ENCODE results near the gene DCPS.
"Not testable (repeated sequence)": the region's sequence is repeated elsewhere in the genome, so short reads cannot be mapped to it uniquely, and the experiment has no call there.

The DCPS gene

DNA sequence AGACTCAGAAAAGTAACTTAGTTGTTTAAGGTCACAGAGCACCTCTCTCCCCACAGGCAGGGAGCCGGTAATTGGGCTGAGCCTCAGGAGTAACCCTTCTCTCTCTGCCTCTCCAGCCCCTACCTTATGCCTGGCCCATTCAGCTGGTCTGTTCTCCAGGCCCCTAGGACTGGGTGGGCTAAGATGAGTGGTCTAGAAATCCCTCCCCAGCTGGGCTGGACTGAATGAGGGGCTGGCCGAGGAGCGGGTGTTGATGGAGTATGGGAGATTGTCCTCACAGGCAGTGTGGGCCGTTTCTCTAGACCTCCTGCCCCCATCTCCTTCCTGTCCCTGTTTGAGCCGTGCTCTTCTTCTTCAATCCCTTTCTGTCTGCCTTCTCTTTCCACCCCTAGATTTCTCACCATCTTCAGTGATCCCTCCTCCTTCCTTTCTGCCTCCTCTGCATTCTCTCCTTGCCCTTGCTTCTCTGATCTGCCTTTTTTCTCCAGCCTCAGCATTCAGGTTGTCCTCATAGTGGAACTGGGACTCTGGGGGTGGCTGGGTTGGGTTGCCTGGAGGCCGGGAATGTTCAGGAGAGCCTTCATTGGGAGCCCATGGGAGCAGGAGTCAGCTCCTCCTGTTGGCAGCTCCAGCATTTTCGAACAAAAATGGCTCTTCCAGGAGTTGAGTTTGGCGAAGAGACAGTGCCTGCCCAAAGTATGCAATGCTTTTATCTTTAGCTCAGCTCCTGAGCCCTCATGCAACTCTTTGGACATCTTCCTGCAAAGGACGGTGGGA is 59.2 kb downstream of the DCPS start:
- no peak for DNase-seq

DNA sequence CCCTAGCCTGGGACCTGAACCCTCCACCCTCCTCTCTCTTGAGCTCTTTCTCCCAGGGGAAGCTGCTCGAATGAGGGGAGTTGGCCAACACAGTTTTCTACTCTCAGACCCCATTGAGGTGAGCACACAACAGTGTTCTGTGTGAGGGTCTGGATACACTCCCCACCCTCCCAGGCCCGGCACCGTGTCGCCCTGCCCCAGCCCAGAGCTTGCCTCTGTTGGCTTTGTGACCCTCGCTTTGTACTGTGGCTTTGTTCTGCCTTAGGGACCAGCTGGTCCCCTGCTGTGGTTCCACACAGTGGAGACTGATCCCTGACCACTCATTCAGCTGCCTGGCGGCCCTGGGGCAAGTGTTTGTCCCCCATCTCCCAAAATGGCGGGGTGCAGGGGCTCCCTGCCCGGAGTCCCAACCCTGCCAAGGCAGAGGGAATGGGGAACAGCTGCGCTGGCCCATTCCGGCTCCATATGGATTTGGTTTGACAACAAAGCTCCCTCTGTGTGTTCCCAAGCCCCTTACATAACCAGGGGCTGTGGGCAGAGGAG is 59.9 kb downstream of the DCPS start:
- DNase-seq, result no peak

DNA sequence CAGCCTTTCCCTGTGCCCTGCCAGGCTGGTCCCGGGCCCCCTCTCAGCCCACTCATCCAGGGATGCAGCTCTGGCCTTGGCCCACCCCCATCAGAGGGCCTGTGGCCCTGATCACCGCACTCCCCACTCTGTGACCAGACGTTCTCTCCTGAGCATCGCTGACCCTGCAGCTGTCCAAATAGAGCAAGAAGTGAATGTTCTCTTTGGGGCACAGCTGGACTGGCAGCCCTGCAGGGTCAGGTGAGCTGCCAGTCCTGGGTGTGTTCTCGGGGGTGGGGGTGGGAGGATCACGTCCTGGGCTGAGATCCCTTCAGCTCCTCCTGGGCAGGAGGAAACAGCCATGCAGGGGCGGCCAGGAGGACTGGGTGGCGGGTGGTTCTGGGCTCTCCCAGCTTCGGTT is 60.9 kb downstream of the DCPS start:
- DNase-seq, result not testable (repeated sequence)

DNA sequence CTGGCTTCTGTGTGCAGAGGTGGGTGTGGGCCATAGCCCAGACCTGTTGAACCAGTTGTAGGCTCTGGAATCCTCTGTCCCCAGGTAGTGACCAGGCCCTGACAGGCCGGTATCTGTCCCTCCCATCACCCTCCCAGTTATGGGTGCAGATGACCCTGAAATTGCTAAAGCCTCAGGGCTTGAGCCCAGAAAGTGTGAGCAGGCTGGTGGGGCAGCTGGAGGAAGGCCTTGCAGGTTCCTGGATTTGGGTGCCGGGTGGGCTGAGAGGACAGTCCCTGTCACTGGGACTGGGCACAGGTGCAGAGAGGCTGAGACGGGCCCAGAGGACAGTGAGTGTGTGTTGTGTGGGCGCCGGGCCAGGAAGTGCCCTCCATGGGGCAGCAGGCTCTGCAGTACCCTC is 61.6 kb downstream of the DCPS start:
- not testable (repeated sequence) for DNase-seq

DNA sequence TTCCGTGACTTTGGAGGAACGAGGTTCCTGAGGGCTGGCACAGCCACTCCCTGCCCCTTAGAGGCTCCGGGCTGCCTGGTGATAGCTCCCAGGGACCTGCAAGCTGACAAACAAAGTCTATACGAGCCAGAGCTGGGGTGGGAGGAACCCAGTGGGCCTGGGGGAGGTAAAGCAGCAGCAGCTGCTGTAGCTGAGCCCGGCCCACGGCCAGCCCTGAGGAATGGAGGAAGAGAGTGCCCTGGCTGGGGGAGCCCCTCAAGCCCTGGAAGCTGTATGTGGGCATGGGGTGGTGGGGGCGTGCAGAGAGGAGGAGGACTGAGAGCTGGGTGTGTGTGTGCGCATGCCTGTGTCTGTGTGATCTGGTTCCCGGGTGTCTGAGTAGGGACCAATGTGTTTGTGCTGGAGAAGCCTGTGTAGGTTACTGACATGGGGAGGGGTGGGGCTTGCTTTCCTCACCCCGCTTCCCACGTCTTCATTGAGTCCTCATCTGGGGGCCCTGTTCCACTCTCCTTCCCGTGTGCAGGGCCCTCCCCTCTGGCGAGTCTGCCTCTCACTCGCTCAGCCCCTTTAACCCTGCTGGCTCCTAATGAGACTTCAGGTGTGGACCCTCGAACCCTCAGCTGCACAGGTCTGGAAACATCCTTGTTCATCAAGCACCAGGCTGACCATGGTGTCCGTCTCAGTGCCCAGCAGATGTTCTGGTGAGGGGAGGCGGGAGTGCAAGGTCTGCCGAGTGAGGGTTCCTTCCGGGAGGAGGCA is 62.4 kb downstream of the DCPS start:
- DNase-seq, result no peak

DNA sequence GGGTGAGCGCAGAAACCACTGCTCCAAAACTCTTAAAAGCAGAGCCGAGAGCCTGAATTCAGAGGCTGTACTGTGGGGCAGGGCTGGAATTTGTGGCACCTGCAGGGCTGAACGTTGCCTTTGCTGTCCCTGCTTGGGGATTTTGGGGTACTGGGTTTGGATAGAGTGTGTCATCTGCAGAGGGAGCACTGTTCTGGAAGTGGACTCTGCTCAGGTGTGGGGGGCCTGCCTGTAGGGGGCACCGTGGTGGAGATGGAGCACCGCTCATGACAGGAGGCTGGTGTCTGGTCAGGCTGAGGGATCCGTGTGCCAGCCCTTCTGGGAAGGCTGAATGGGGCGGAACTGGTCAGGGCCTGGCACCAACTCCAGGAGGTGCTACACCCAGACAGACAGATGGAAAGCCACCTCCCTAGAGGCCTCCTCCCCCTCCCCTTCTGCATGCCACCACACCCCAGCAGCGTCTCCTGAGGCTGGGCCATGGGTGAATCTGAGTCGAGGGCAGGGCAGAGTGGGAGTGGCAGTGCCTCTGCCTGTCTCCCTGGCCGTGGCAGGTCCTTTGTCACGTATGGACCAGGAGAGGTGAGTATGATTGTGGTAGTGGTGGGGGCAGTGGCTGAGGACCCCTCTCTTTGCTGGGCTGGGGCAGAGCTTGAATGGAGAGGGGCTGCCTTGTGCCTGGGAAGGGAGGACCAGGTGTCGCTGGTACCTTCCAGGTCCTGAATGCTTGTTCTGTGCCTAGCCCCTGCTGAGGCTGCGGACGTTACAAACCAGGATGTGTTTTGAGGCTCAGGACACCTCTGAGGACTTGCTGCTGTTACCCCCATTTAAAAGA is 63.2 kb downstream of the DCPS start:
- not testable (repeated sequence) for DNase-seq

DNA sequence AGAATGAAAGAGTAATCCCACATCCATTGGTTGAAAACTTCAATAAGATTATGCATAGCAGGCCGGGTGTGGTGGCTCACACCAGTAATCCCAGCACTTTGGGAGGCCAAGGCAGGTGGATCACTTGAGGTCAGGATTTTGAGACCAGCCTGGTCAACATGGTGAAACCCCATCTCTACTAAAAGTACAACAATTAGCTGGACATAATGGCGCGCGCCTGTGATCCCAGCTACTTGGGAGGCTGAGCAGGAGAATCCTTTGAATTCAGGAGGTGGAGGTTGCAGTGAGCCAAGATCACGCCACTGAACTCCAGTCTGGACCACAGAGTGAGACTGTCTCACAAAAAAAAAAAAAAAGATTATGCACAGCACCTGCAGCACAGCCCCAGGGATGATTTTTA is 63.9 kb downstream of the DCPS start:
- DNase-seq, result not testable (repeated sequence)

DNA sequence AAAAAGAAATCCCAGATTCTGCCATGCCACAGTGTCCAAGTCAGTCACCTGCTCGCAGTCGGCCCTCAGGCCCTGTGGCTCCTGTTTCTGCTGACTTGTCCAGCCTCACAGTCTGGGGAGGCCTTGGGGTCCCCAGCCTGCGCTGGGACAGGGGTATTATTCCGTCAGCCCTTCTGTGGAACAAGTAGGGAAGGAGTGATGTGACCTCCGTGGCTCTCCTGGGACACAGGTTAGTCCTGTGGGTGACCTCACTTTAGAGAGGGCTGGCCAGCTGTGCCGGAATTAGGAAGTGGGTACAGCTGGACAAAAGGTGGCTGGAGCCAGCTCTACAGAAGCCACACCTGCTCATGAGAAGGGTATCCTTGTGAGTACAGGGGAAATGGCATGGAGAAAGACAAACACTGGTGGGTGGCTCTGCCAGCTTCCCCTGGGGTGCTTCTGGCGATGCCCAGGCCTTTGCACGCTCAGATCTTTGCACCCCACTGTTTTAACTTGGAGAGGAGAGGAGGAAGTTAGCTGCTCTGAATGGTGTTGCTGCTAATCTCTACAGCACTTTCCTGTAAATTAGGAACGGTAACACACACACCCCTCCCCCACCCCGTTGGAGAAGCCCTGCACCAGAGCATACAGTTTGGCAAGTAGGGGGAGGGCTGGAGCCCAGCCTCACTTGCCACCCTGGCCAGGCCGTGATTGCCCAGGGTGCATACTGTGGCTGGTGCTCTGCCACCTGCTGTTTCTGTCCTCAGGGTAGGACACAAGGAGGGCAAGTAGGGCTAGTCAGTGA is 64.7 kb downstream of the DCPS start:
- DNase-seq, result not testable (repeated sequence)

DNA sequence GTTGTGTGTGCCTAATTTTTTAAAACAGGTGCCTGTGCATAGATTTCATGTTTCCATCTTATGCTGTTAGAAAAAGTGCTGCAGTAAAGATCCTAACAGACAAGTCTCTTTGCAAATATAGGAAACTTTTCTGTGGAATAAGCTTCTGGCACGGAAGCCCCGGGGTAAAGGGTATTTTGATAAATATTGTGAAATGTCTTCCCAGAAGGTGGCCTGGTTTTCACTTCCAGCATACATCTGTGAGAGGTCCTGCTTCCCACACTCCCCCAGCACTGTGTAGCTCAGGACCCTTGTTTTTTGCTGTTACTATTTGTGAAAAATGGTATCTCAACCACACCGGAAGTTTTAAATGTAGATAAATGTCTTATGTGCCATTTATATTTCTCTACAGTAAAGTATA is 66.2 kb downstream of the DCPS start:
- no peak for DNase-seq

DNA sequence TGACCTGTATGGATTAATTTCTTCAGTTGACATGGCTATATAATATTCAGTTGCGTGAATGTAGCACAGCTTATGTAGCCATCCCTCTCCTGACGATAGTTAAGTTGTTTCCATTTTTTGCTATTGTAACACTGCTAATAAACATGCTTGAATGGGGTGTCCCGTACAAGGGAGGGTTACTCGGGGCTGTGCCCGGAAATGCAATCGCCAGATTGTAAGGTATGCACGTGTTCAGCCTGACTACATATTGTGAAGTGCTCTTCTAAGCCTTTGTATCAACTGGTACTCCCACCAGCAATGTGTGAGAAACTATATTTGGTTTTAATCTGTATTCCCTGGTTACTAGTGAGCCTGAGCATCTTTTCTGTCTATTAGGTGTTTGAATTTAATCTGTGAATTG is 67.7 kb downstream of the DCPS start:
- DNase-seq, result no peak

DNA sequence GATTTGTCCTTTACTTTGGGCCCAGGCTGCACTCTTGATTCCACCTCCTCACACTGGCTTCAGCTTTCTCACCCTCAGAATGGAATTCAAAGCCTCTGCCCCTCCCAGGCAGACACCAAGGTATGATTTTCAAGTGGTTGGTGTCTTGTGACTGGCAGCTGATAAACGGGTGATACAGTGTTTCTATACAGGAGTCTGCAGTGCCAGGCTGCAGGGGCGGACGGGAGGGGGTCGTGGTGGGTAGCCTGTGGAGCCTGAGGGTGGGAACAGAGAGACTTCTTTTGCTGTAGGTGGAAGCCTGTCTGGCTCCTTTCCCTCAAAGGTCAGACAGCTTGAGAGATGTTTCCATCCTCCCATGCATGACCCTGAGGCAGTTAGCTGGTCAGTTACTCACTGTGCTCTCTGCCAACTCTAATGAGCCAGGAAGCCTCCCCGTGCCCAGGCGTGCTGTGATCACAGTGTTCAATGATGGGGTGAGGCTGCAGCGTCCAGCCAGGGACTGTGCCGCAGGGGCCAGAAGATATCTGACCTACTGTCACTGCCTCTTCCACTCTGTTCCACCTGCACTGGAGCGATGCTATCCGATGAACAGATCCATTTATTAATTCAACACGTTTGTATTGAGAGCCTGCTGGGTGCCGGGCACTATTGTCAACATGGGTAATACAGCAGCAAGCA is 69.7 kb downstream of the DCPS start:
- not testable (repeated sequence) for DNase-seq

DNA sequence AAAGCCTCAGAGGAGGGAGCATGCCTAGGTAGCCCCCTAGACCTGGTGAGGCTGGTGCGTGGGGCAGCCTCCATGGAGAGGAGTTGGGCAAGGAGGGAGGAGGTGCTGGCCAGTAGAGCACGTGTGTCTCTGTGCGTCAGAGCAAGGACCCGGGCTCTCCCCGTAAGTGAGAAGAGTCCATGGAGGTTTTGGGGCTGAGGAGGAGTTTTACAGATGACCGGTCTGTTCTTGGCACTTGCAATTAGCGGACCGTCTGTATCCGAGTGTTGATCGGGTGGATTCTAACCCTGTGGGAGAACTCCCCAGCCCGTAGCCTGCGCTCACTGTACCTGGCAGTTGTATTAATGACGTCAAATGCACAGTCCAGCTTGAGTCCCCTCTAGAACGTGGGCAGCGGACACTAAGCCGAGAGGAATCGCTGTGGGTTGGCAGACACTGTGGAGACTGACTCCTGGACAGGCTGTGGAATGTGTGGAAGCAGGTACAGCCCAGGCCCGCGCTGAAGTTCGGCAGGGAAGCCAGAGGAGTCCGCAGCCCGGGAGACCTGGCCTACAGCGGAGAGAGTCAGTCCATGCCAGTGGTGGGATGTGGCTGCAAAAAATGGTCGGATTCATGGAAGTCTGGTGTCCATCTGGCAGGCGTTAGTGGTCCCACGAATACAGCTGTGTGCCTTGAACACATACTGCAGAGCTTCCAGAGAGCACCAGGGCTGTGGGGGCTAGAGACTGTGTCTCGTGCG is 70.9 kb downstream of the DCPS start:
- not testable (repeated sequence) for DNase-seq

DNA sequence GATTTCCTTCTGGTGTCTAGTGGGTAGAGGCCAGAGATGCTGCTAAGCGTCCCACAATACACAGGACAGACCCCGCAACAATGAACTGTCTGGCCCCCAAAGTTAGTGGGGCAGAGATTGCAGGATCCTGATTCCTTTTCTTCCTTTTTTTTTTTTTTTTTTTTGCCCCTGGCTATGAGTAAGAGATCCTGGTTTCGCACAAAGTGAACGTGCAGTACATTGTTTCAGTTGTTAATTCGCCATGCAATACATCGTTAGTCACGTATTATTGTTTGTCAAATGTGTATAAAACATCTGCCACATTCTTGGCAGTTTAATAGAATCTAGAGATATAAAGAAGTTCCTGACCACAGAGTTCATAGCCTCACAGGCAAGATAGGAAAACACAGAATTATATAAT is 71.9 kb downstream of the DCPS start:
- no peak for DNase-seq

DNA sequence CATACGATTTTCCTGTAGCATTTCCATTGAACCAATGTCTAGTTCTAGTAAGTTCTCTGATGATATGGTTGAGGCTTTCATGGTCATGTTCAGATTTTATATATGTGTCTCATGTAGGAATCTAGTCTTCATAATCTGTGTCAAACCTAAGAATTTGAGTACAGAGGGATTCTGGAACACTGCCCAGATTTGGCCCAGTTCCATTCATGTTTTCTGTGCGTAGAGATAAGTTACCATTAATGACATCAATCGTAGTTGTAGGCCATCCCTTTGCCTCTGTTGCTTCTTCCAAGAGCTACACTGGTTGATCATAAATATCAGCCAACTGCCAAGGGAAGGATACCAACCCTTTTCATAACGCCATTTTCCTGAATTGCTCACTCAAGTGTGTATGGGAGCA is 74.9 kb downstream of the DCPS start:
- no peak for DNase-seq

DNA sequence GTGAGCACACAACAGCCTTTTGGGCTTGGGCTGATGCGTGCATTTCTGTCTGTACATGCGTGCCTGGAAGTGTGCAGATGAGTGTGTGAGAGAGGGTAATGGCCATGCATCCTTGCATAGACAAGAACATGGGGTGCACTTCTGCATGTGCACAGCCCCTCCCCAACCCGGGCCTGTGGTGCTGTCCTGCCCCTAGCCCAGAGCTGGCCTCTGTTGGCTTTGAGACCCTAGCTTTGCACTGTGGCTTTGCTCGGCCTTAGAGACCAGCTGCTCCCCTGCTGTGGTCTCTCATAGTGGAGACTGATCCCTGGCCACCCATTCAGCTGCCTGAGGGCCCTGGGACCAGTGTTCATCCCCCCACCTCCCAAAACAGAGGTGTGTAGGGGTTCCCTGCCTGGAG is 77.0 kb downstream of the DCPS start:
- no peak for DNase-seq

DNA sequence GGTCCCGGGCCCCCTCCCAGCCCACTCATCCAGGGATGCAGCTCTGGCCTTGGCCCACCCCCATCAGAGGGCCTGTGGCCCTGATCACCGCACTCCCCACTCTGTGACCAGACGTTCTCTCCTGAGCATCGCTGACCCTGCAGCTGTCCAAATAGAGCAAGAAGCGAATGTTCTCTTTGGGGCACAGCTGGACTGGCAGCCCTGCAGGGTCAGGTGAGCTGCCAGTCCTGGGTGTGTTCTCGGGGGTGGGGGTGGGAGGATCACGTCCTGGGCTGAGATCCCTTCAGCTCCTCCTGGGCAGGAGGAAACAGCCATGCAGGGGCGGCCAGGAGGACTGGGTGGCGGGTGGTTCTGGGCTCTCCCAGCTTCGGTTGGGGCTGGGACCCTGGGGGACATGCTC is 78.1 kb downstream of the DCPS start:
- DNase-seq, result not testable (repeated sequence)

DNA sequence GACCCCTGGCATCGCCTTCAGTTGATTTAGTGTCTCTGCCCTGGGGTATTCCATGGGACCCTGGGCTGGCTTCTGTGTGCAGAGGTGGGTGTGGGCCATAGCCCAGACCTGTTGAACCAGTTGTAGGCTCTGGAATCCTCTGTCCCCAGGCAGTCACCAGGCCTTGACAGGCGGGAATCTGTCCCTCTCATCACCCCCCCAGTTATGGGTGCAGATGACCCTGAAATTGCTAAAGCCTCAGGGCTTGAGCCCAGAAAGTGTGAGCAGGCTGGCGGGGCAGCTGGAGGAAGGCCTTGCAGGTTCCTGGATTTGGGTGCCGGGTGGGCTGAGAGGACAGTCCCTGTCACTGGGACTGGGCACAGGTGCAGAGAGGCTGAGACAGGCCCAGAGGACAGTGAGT is 78.8 kb downstream of the DCPS start:
- not testable (repeated sequence) for DNase-seq

DNA sequence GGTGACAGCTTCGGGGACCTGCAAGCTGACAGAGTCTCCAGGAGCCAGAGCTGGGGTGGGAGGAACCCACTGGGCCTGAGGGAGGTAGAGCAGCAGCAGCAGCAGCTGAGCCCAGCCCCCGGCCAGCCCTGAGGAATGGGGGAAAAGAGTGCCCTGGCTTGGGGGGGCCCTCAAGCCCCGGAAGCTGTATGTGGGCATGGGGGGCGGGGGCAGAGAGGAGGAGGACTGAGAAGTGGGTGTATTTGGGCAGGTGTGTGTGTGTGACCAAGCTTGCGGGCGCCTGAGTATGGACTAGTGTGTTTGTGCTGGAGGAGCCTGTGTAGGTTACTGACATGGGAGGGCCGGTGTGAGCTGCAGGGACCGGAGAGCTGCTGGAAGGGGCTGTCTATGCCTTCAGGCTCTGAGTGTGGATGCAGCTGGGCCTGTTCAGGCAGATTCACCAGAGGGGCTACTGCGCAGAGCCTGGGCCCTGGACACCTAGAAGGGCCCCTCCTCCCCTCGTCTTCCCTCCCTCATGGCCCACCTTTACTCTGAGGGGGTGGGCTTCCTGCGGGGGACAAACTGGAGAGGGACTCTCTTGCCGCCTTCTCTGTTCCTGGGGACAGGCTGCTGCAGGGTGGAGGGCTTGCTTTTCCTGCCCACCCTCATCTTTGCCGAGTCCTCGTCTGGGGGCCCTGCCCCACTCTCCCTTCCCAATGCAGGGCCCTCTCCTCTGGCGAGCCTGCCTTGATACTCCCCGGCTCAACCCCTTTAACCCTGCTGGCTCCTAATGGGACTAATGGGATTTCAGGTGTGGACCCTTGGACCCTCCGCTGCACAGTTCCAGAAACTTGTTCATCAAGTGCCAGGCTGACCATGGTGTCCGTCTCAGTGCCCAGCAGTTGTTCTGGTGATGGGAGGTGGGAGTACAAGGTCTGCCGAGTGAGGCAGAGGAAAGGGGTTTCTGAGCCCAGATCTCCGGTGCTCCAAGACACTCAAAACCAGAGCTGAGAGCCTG is 79.8 kb downstream of the DCPS start:
- DNase-seq, result no peak

DNA sequence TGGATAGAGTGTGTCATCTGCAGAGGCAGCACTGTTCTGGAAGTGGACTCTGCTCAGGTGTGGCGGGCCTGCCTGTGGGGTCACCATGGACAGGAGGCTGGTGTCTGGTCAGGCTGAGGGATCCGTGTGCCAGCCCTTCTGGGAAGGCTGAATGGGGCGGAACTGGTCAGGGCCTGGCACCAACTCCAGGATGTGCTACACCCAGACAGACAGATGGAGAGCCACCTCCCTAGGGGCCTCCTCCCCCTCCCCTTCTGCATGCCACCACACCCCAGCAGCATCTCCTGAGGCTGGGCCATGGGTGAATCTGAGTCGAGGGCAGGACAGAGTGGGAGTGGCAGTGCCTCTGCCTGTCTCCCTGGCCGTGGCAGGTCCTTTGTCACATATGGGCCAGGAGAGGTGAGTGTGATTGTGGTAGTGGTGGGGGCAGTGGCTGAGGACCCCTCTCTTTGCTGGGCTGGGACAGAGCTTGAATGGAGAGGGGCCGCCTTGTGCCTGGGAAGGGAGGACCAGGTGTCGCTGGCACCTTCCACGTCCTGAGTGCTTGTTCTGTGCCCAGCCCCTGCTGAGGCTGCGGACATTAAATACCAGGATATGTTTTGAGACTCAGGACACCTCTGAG is 80.7 kb downstream of the DCPS start:
- DNase-seq, result no peak

Measured in NCI-H2107 (cell line).